Activated CD4-positive, alpha-beta T cell treated with anti-CD3 and anti-CD28 coated beads for 24 hours (primary cell): ENCODE results near the gene FGF3.

Source experiments
- DNase-seq, 2 donors: peaks; one replicate each; pipeline ENCODE4 v3.0.0-alpha.2; 2020; ENCODE audit warnings: low read depth in 2 of 2

FGF3 gene

DNA sequence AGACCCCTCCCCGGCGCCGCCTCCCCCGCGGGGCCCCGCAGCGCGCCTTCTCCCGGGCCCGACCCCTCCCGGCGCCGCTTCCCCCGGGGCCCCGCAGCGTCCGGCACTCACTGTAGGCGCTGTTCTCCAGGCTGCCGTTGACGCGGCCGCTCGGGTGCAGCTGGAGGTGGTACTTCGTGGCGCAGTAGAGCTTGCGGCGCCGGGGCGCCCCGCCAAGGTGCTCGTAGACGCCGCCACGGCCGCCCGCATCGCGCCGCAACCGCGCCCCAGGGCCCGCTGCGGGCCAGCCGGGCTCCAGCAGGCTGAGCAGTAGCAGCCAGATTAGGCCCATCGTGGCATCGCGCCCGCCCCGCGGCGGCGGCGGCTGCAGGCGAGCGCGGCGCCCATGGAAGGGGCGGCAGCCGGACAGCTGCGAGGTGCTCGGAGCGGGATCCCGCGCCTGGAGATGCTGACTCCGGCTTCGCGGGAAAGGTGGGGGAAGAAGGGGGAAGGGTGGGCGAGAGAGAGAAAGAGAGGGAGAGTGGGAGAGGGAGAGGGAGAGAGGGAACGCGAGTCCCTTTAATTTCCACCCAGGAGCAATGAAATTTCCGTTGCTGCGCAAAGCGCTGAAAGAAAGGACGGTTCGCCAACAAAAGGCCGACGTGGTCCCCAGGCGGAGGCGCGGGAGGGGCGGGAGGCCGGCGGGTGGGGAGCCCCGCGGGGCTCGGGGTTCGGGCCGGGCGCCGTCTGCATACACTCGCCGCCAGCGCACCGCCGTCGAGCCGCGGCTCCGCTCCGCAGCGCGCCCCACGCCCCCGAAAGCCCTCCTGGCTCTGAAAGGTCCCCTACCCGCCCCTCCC, at the start of gene FGF3:
FGF3 (minus strand) TSS at position 814 of the 839 bp plus-strand sequence; CDS start at position 331, 483 bp downstream.
- no peak for DNase-seq

DNA sequence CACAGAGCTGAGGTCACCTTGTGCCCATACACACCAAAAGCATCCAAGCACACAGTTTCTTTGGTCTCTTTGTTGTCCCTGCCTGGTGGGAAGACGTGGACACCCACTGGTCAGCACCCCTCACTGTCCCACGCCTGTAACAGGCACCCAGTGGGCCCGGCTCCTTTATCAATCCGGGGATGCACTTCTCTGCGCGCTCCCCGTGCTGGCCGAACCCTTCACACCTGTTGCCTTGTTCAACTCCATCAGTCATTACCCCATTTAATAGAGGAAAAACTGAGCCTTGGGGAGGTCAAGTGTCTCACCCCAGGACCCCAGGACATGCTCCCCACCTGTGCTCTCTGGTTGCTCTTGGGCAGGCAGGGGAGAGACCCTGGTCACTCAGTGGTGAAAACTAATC, 49.7 kb upstream of the FGF3 start:
- DNase-seq = no peak

DNA sequence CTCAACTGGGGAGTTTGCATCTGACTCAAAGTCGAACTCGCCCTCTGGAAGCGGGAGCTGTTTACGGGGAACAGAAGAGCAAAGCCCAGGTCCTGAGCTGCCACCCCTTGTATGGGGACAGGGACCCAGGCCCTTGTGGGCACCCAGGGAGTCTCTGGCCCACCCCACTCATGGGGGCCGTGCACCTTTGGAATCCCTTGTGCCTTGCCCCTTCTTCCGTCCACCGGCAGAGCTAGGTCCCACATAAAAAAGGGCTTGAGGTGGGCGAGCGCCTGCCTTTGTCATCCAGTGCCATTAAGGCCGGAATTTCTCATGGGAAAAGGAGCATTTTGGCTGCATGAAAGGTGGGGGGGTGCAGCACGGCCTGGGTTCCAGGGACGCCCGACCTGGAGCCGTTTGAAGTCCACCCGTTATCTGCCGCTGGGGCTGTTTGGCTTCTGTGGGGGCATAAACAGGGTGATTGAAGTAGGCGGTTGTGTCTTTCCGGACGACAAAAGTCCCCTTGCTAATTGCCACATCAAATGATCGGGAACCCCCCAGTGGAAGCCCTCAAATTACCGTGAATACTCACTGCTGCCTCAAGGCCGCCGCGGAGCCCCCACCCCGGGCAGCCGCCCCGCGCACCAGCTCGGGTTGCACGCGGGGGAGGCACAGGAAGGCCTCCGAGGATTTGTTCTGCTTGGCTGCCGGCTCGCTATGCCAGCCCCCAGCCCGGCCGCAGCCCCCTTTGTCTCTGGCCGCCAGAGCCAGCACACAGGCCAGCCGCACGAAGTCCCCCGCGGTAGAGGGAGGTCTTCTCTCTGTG, 49.0 kb upstream of the FGF3 start:
- DNase-seq = no peak

DNA sequence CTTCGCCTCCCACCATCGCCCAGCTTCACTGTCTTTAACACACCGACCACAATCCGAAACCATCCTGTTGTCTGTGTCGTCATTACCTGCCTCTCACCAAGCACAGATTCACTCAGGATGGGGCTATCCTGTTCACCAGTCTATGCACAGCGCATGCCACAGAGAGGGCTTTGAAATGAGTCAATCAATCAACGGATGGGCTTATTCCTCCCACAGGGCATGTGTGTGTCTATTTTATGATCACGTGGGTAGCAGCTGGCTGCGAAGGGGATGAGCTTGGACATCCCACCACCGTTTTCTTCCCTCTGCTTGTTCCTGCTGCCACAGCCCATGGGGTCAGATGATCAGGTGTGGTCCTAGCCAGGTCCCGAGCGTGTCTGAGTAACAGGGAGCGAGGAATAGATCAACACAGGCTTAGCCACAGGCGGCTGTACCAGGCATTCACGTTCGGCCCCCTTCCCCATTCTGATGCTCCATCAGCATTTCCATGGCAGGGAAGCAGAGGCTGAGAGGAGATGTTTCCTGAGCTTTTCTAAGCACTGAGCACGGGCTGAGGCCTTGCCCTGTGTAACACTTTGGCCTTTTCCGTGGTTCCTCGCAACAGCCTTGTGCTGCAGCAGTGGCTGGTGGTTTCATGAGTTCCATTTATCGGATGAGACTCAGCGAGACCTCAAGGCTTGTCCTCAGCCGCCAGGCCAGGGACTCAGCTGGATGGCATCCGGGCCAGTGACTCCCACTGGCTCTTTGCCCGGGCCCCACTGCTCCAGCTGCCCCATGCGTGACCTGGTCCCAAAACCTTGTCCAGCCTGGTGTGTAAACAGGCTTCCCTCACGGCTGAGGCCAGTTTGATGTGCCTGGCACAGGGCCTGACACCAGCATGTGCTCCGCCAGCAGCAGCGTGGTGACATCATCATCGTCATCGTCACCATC, 48.1 kb upstream of the FGF3 start:
- no peak for DNase-seq

DNA sequence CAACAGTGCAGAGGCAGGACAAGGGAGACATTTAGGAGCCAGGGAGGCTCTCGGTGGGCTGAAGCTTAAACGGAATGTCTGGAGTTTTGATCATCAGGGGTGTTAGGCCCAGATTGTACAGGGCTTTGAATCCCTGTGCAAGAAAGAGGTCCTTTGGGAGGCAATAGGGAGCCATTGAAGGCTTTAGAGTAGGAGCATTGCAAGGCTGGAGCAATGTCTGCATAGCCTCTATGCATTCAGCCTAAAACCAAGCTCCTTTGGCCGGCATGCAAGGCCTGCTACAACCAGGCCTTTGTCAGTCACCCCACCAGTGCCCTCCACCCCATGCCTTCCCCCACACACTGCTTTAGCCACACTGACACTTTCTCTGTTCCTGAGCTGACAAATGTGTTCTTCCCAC, 47.4 kb upstream of the FGF3 start:
- no peak for DNase-seq

DNA sequence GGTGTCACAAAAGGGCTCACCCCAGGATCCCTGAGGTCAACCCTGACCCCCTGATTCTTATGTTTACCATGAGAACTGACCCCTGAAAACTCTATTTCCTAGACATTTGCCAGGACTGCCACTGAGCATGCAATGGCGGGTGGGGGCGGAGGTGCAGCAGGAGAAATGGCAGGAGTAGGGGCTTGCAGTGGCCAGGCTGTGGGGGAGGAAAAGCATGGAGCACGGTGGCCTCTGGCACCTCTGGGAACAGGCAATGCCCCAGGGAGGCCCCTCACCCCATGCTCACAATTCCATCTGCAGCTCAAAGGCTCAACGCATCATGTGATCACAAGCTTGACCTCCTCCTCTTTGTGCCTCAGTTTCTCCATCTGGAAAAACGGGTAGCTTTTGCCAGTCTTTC, 46.5 kb upstream of the FGF3 start:
- no peak for DNase-seq

DNA sequence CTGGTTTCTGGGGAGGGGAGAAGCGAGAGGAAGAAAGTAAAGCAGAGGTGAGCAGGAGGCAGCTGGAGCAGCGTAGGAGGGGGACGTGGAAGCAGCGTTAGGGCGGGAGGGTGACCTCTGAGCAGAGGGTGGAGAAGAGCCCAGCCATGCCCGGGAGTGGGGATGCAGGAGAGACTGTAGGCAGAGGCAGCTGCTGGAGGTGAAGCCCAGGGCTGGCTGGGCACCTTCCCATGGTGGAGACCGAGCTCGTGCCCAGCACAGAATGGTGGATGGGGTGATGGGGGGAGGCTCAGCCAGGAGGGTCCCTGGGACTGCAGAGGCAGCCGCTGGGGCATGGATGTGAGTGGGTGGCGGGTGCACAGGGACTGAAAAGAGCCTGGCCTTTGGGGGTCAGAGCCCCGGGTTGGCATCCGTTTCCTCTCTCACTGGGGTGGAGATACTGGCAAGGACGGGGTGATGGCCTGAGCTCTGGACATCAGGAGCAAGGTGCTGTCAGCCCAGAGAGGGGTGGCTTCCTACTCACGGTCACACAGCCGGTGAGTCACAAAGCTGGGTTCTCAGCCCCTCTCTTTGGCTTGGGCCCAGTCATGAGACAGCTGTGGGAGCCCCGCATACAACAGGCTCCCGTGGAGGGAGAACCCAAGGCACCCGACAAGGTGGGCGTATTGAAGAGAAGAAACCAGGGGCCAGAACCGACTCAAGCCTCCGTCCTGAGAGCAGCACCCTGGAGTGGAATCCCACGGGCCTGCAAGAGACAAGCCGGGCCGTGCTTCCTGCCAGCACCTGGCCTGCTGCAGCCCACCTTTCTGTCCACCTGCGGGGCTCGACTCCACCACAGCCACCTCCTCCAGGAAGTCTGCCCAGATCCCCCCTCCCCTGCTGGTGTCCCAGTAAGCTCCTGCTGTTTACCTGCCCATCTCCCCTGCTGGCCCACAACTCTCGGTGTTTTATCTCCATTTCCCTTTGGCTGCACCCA, 45.8 kb upstream of the FGF3 start:
- DNase-seq = no peak

DNA sequence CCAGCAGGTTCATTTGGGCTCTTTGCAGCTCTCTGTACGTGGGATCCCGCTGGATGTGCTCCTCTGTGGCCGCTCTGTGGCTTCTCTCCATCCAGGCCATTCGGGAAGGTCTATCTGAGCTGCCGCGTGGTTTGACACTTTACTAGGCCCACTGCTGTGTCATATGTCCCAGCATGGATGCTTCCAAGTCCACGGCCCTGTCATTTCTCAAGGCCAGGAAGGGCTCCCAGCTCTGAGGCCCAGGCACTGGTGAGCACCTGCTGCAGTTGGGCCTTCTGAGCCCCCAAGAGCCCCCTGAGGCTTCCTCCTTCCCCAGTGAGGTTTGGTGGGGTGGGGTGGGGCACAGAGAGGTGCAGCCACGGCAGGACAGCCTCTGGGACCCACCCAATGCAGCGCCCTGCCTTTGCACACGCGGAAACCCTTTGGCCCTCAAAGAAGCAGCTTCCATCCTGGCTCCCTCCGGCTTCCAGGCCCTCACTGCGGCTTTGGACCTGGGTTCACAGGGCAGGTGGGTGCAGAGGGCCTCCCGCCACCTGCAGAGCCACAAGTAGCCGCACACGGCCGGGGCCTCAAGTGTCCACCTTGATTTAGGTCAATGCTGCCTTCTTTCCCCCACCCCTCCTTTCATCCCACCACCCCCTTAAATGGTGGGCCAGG, 44.5 kb upstream of the FGF3 start:
- no peak for DNase-seq

DNA sequence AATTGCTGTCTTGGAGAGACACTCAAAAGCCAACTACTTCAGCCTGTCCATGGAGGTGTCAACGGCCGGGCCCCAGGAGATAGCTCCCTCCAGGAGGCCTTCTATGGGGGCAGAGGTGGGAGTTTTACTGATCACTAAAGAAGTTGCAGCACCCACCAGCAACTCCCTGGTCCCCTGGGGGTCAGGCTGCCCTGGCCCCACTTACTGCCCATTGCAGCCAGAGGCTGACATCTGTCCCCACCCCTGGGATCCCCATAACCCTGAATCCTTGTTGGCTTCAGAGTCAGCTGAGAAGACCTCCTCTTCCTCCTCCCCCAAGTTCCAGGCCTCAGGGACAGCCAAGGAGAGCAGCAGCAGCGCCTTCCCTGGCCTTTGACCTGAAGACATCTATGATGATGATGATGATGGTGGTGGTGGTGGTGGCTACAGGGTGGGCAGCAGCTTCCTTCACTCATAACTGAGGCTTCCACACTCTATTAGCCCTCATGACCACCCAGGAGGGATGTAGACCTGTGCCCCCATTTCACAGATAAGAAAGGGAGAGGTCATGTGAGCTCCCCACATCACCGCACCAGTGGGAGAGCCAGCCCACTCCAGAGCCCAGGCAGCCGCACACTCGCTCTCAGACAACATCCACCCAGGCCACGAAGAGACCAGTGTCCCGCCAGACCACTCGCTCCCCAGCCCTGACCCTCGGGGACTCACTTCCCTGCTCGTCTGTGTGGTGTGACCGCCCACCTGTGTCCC, 43.8 kb upstream of the FGF3 start:
- DNase-seq = no peak

DNA sequence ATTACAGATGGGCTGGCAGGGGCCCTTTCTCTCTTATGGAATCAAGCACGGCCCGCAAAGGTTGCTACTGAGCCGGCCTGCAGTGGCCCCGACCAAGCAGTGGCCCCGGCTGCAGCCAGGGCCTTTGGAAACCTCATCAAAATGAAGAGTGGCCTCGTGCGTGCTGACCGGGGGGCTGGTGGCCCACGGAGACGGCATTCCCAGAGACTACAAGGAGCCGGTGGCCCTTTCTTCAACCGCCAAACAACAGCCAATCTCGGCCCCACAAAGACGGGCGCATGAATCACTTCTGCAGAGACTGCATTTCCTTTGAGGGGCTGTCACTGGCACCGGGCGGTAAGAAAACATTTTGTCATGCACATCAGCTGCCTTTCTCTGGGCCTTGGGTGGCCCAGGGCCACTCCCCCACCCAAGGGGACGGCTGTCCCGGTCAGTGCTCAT, 43.1 kb upstream of the FGF3 start:
- DNase-seq = no peak

DNA sequence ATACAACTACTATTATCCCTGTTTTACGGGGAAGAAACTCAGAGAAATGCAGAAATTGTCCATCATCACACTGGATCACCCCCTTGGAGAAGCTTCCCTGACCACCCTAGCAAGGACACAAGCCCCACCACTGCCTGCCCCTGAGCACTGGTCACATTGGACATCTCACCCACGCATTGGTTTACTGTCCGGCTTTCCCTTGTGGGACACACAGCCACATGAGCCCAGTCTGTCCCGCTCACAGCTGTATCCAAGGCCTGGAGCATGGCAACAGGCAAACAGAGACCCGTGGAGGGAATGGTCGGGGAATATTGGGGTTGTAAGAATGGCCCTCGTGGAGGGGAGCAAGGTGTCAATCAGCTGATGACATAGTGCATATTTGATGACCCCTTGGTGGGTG, 42.7 kb upstream of the FGF3 start:
- no peak for DNase-seq

DNA sequence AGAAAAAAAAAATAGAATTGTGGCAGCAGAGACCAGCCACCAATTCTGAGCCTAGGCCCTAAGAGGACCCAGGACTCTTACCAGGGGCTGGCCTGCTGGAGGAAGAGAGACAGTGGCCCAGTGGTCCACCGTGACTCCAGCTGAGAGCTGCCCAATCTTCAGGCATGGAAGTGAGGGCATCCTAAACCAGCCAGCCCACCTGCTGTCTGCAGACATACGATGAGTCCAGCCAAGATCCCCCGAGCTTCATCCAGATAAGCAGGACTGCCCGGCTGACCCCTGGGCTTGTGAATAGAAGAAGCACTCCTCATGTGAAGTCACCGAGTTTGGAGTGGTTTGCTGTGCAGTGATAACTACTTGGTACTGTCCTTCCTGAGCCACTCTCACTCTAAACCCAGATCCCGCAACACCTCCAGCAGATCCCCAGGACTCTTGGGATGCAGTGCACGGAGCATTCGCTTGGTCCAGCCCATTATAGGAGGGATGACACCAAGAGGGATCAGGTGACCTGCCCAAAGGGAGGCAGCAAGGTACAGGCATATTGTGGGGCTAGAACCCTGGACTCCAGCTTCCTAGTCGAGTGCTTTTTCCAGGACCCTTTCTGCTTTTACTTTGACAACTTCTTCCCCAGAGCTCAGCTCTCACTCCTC, 41.7 kb upstream of the FGF3 start:
- no peak for DNase-seq

DNA sequence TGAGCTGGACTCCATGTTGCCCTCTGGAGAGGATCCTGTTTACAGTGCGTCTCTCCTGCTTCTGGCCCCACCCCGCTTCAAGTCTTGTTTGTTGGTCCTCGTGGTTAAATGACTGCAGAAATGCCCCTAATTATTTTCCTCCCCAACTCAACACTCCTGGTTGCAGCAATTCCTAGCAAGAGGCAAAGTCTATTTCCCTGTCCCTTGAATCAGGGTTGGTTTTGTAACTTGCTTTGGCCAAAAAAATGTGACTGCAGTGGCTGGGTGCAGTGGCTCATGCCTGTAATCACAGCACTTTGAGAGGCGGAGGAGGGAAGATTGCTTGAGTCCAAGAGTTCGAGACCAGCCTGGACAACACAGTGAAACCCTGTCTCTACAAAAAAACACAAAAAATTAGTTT, 41.0 kb upstream of the FGF3 start:
- DNase-seq = no peak

DNA sequence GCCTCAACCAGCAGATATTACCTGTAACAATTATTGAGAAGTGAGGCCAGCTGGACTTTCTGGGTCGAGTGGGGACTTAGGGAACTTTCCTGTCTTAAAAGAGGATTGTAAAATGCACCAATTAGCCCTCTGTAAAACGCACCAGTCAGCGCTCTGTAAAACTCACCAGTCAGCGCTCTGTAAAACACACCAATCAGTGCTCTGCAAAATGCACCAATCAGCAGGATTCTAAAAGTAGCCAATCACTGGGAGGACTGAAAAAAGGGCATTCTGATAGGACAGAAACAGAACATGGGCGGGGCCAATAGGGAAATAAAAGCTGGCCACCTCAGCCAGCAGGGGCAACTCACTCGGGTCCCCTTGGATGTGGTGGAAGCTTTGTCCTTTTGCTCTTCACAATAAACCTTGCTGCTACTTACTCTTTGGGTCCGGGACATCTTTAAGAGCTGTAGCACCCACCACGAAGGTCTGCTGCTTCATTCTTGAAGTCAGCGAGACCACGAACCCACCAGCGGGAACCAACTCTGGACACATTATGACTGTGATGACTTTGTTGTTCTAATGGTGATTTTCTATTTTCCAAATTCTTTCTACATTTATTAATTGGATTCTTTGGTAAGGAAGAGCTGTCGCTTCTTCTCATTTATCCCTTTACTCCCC, 40.2 kb upstream of the FGF3 start:
- DNase-seq = no peak

DNA sequence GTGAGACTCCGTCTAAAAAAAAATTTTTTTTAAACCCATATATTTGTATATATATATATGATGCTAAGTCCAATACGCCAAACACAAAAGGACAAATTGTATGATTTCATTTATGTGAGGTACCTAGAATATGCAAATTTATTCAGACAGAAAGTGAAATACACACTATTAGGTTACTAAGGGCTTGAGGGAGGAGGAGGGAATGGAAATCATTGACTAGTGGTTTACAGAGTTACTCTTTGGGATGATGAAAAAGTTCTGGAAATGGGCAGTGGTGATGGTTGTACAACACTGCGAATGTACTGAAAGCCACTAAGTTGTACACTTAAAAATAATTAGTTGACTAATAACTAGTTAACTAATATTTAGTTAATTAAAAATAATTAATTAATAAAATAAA, 36.2 kb upstream of the FGF3 start:
- no peak for DNase-seq

DNA sequence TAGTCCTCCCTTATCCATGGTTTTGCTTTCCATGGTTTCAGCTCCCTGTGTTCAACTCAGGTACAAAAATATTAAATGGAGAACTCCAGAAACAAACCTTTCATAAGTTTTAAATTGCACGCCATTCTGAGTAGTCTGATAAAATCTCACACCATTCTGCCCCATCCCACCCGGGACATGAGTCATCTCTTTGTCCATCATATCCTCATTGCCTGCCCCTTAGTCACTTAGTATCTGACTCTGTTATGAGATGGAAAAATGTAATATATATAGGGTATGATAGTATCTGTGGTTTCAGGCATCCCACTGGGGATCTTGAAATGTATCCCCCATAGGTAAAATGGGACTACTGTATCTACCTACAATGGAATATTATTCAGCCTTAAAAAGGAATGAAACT, 35.5 kb upstream of the FGF3 start:
- no peak for DNase-seq

DNA sequence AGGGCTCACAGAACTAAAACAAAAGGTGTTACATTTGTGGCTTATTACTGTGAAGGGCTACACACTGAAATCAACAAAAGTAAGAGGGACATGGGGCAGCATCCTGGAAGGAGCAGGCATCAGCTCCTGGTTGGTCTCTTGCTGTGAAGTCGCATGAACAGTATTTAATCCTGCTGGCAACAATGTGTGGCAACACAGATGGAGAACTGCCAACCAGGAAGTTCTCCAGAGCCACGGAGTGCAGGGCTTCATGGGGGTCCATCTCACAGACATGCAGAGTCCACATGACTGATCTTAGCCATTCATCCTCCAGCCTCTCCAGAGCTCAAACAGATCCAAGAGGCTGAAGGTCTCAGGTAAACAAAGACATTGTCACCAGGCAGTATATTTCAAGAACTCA, 32.8 kb upstream of the FGF3 start:
- no peak for DNase-seq

DNA sequence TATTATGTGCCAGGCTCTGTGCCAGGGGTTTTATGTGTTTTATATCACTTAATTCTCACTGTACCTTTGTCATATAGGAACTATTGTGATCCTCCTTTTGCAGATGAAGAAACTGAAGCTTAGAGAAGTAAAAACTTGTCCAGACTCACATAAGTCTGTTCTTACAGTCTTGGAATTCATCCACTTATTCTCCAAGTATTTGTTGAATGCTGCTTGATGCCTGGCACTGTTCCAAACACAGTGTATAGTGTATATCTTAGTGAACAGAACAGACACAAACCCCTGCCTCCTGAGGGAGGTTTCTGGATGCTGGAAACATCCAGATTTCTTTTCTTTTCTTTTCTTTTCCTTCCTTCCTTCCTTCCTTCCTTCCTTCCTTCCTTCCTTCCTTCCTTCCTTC, 29.0 kb upstream of the FGF3 start:
- DNase-seq = no peak
